Activated T-cell treated with anti-CD3 and anti-CD28 coated beads, Interleukin-2, amount 50 U/mL, for 72 hours (primary cell): ENCODE results near the gene GLYR1. TPM values are rescaled to one million over a fixed set of nuclear protein-coding genes. Genes with fewer than 3 reads are reported as not detected.

ENCODE experiments used
- ATAC-seq, 2 donors: fragments of 150-1000 bp; cut with Tn5 transposase; replicated peaks in 1 of 2; 2 replicates each; pipeline ENCODE4 v1.10.0; 2021; ENCODE audit warnings: moderate library complexity in 2 of 2, mild to moderate bottlenecking in 1 of 2
- DNase-seq, 2 donors: peaks; one replicate each; pipeline ENCODE4 v3.0.0; 2021 to 2022; ENCODE audit warnings: mixed read lengths in 1 of 2
- H3K27ac Mint-ChIP-seq: one replicate; pipeline ENCODE4 v1.8.0; 2022; ENCODE audit warnings: mild to moderate bottlenecking, moderate library complexity, mixed read lengths
- H3K27me3 Mint-ChIP-seq: one replicate; pipeline ENCODE4 v1.8.0; 2022; ENCODE audit warnings: low read depth, mixed read lengths
- H3K36me3 Mint-ChIP-seq, 2 donors: one replicate each; pipeline ENCODE4 v1.8.0; 2022; ENCODE audit warnings: mixed read lengths in 2 of 2, mild to moderate bottlenecking in 1 of 2; ENCODE audit not compliant: insufficient read depth in 2 of 2
- H3K4me1 Mint-ChIP-seq: one replicate; pipeline ENCODE4 v1.8.0; 2022; ENCODE audit warnings: low read depth, mixed read lengths
- H3K4me3 Mint-ChIP-seq, 2 donors: one replicate each; pipeline ENCODE4 v1.8.0; 2022; ENCODE audit warnings: mild to moderate bottlenecking in 2 of 2, mixed read lengths in 2 of 2, moderate library complexity in 2 of 2
- H3K9me3 Mint-ChIP-seq, 2 donors: one replicate each; pipeline ENCODE4 v1.8.0; 2022; ENCODE audit warnings: mixed read lengths in 2 of 2
- total RNA-seq, 2 donors: library from RNA; stranded (reverse); gene quantifications; one replicate each; pipeline ENCODE4 v1.2.3, GENCODE V29; 2022

Gene GLYR1
- total RNA-seq, 2 donors from 2014 or later: 54.9 to 63.6 TPM

- Mint-ChIP-seq H3K9me3 (no peaks in the 10 kb centered on the region), H3K4me3 (no peak overlapping the region), H3K36me3 (peaks cover 5 to 18% of the 10 kb centered on the region in 2 donors), H3K27me3 (no peaks in the 10 kb centered on the region), H3K4me1 (no peaks in the 10 kb centered on the region), H3K27ac (no peak overlapping the region)
- ATAC-seq (no peak), DNase-seq (no peak)
Observed at GRCh38 chr16:4886151-4886550, 39.1 kb upstream of the GLYR1 start.

GRCh38 chr16:4884972-4885874, 38.1 kb upstream of the GLYR1 start:
- DNase-seq: no peak
- Mint-ChIP-seq H3K9me3 (no peaks in the 10 kb centered on the region), H3K36me3 (peaks cover 5 to 18% of the 10 kb centered on the region in 2 donors), H3K27me3 (no peaks in the 10 kb centered on the region), H3K27ac (no peak overlapping the region), H3K4me3 (no peak overlapping the region), H3K4me1 (no peaks in the 10 kb centered on the region)
- ATAC-seq: no peak

- no peaks in the 10 kb centered on the region for H3K4me1 Mint-ChIP-seq
Observed at GRCh38 chr16:4884209-4884608, 37.1 kb upstream of the GLYR1 start.

GRCh38 chr16:4883501-4883900, 36.4 kb upstream of the GLYR1 start:
- Mint-ChIP-seq H3K36me3 (peaks cover 5 to 21% of the 10 kb centered on the region in 2 donors), H3K27me3 (no peaks in the 10 kb centered on the region), H3K9me3 (no peaks in the 10 kb centered on the region), H3K27ac (no peak overlapping the region), H3K4me3 (no peak overlapping the region), H3K4me1 (no peaks in the 10 kb centered on the region)
- DNase-seq: no peak
- ATAC-seq: no peak

More at GRCh38 chr16:4884209-4884608, 37.1 kb upstream of the GLYR1 start:
- Mint-ChIP-seq H3K27ac (no peak overlapping the region), H3K36me3 (peaks cover 5 to 18% of the 10 kb centered on the region in 2 donors), H3K27me3 (no peaks in the 10 kb centered on the region), H3K9me3 (no peaks in the 10 kb centered on the region), H3K4me3 (no peak overlapping the region)
- DNase-seq: no peak
- ATAC-seq: no peak

- peaks cover 5 to 21% of the 10 kb centered on the region in 2 donors for H3K36me3 Mint-ChIP-seq
- no peak overlapping the region for H3K4me3 Mint-ChIP-seq
- ATAC-seq (no peak), DNase-seq (no peak)
- no peaks in the 10 kb centered on the region for H3K27me3 Mint-ChIP-seq
- no peaks in the 10 kb centered on the region for H3K4me1 Mint-ChIP-seq
- no peak overlapping the region for H3K27ac Mint-ChIP-seq
- no peaks in the 10 kb centered on the region for H3K9me3 Mint-ChIP-seq
Observed at GRCh38 chr16:4882633-4883285, 35.7 kb upstream of the GLYR1 start.

GRCh38 chr16:4882000-4882632, 35.0 kb upstream of the GLYR1 start:
- Mint-ChIP-seq H3K4me3 (no peak overlapping the region), H3K27me3 (no peaks in the 10 kb centered on the region), H3K4me1 (no peaks in the 10 kb centered on the region), H3K9me3 (no peaks in the 10 kb centered on the region), H3K36me3 (peaks cover 5 to 21% of the 10 kb centered on the region in 2 donors), H3K27ac (no peak overlapping the region)
- no peak for DNase-seq
- no peak for ATAC-seq

GRCh38 chr16:4880006-4880580, 33.0 kb upstream of the GLYR1 start:
- Mint-ChIP-seq H3K4me3 (no peak overlapping the region), H3K36me3 (peaks cover 5 to 17% of the 10 kb centered on the region in 2 donors), H3K27ac (no peak overlapping the region), H3K9me3 (no peaks in the 10 kb centered on the region), H3K27me3 (no peaks in the 10 kb centered on the region), H3K4me1 (no peaks in the 10 kb centered on the region)
- DNase-seq: no peak
- ATAC-seq: no peak

GRCh38 chr16:4879049-4879448, 32.0 kb upstream of the GLYR1 start:
- ATAC-seq: no peak
- DNase-seq: no peak
- Mint-ChIP-seq H3K36me3 (peaks cover 5 to 12% of the 10 kb centered on the region in 2 donors), H3K27ac (no peak overlapping the region), H3K4me3 (no peak overlapping the region), H3K9me3 (no peaks in the 10 kb centered on the region), H3K4me1 (no peaks in the 10 kb centered on the region), H3K27me3 (no peaks in the 10 kb centered on the region)

GRCh38 chr16:4877380-4877685, 30.2 kb upstream of the GLYR1 start:
- no peak for DNase-seq
- no peak for ATAC-seq
- Mint-ChIP-seq H3K4me1 (no peaks in the 10 kb centered on the region), H3K27ac (no peak overlapping the region), H3K27me3 (no peaks in the 10 kb centered on the region), H3K36me3 (peaks cover 0 to 9% of the 10 kb centered on the region in 2 donors), H3K9me3 (no peaks in the 10 kb centered on the region), H3K4me3 (no peak overlapping the region)

GRCh38 chr16:4876646-4877379, 29.7 kb upstream of the GLYR1 start:
- Mint-ChIP-seq H3K9me3 (no peaks in the 10 kb centered on the region), H3K27me3 (no peaks in the 10 kb centered on the region), H3K36me3 (peaks cover 0 to 8% of the 10 kb centered on the region in 2 donors), H3K4me3 (no peak overlapping the region), H3K4me1 (no peaks in the 10 kb centered on the region), H3K27ac (no peak overlapping the region)
- ATAC-seq: no peak
- DNase-seq: no peak

- no peaks in the 10 kb centered on the region for H3K27me3 Mint-ChIP-seq
- no peak for DNase-seq
- H3K4me1 Mint-ChIP-seq: no peaks in the 10 kb centered on the region
- H3K27ac Mint-ChIP-seq: peak overlapping the region; percentile 20
- peaks cover 0 to 11% of the 10 kb centered on the region in 2 donors for H3K36me3 Mint-ChIP-seq
- no peaks in the 10 kb centered on the region for H3K9me3 Mint-ChIP-seq
- no peak overlapping the region for H3K4me3 Mint-ChIP-seq
- ATAC-seq: no peak
Observed at GRCh38 chr16:4874666-4875065, 27.6 kb upstream of the GLYR1 start.

GRCh38 chr16:4873091-4873490, 26.0 kb upstream of the GLYR1 start:
- DNase-seq: no peak
- no peak for ATAC-seq
- peaks cover 0 to 11% of the 10 kb centered on the region in 2 donors for H3K36me3 Mint-ChIP-seq
- no peak overlapping the region for H3K27ac Mint-ChIP-seq
- no peak overlapping the region for H3K4me3 Mint-ChIP-seq
- no peaks in the 10 kb centered on the region for H3K4me1 Mint-ChIP-seq
- no peaks in the 10 kb centered on the region for H3K9me3 Mint-ChIP-seq
- H3K27me3 Mint-ChIP-seq: no peaks in the 10 kb centered on the region
